NOMO-1 (cell line): ENCODE measurements around the gene GDE1.

Source experiments
- DNase-seq, 2 experiments: peaks; one replicate each; lab custom pipeline; 2025; ENCODE audit not compliant: unreplicated experiment in 2 of 2; lab: John Stamatoyannopoulos, UW

GDE1 gene

GRCh38 chr16:19524356-19524615 is 2.4 kb upstream of the GDE1 start:
- DNase-seq: no peak

- DNase-seq: peak; percentile 96 to 97
Observed at GRCh38 chr16:19523559-19524355, 1.9 kb upstream of the GDE1 start, which contains the start of gene CCP110. Gene CCP110 (plus strand): TSS chr16:19523942. CDS start chr16:19527882, 3,940 bp downstream.

GRCh38 chr16:19523184-19523558 is 1.3 kb upstream of the GDE1 start:
- DNase-seq: no peak

GRCh38 chr16:19522760-19523159 is 862 bp upstream of the GDE1 start:
- DNase-seq: no peak

- DNase-seq: peak in 1 of 2 experiments; percentile 21
Observed at GRCh38 chr16:19522397-19522732, 467 bp upstream of the GDE1 start.

- peak in 1 of 2 experiments; percentile 1 for DNase-seq
Observed at GRCh38 chr16:19520861-19521331, 1.0 kb downstream of the GDE1 start.

DNA sequence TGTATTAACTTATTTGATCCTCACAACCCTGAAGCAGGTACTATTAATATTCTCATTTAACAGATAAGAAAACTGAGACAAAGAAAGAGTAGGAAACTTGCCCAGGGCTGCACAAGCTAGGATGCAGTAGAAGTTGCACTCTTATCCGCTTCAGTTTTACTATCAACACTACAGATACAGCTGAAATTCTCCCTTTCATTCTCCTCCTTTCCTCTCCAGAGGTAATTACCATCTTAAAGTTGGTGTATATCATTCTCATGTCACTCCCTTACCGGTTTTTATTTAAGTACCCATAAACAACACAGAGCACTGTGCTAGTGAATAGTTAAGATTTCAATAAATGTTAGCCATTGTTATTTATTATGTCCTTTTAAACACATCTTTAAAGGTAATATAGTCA is 3.5 kb downstream of the GDE1 start:
- no peak for DNase-seq

- DNase-seq: no peak
Observed at GRCh38 chr16:19517424-19518089, 4.3 kb downstream of the GDE1 start.

DNA sequence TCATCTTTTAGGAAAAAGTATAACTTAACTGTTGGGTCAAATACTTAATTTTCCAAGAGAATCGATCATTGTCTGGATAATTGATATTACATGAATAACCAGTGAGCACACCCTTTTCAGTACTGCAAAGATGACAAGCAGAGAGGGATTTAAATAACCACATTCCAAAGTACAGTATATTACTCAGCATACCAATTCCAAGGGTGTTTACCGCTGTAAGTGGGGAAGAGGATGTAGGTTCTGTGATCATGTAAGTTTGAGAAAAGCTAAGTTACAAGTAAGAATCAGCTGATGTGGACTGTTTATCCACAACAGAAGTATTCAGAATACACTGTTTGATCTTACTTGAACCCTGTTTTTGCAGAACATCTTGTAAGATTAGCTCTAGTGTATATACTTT is 6.1 kb downstream of the GDE1 start:
- no peak for DNase-seq

DNA sequence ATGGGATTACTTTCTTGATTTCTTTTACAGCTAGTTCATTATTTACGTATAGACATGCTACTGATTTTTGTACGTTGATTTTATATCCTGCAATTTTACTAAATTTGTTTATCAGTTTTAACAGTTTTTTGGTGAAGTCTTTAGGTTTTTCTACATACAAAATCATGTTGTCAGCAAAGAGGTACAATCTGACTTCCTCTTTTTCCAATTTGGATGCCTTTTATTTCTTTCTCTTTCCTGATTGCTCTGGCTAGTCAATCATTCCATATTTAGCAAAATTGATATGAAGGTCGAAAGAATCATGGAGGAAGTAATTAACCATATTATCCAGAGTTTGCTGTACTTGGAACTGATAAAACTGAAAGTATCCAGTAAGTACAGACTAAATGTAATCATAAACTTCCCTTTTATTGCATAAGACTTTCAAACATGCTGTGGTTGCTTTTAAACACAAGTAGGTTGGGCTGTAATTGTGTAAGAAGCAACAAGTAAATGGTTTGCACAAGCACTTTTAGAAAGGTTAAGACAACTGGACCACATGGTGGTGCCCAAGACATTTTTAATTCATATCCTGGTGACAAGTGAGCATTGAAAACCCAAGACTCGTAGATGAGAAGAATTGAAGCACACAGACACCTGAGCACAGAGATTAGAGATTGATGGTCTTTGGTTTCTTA is 8.4 kb downstream of the GDE1 start:
- DNase-seq: peak; percentile 70 to 94

GRCh38 chr16:19512297-19512696 is 9.6 kb downstream of the GDE1 start:
- no peak for DNase-seq

GRCh38 chr16:19507867-19508266 is 14.0 kb downstream of the GDE1 start:
- DNase-seq: no peak

DNA sequence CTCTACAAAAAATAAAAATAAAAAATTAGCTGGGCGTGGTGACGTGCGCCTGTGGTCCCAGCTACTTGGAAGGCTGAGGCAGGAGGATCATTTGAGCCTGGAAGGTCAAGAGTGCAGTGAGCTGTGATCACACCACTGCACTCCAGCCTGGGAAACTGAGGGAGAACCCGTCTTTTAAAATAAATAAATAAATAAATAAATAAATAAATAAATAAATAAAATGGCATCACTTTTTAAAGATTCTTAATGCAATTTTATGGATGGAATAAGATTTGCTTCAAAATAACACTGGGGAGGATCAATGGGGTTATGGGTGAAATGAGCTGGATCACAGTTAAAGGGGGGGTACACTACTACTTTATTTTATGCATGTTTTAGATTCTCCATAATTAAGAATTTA is 14.9 kb downstream of the GDE1 start:
- DNase-seq: no peak

DNA sequence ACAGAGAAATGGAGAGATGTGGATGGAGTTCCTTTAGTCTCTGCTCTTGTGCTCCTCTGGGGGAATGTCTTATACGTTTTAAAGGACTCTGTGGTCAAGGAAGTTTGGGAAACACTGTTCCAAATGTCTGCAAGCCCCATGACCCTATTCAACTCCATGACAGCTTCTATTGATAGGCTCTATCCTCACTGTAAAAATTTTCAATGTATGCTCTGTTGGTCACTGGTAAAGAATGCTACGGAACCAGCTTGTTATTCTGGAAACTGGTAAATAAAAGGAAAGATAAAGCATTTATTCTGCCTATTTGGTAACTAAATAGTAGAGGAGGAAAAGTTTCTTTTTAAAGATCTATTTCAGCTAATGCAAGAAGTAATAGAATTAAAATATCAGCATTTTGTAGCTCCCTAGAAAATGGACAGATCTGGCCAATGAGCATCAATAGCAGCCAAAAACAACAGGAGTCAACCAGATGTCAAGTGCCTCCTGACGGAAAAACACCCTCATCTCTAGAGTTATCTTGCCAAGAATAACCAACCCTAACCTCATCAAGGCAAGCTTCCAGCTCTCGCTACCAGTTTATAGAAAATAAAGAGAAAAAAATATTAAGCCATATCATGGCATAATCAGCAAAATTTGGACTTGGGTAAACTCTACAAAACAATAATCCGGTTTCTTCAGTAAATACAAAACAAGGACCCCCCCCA is 16.1 kb downstream of the GDE1 start:
- DNase-seq: no peak

DNA sequence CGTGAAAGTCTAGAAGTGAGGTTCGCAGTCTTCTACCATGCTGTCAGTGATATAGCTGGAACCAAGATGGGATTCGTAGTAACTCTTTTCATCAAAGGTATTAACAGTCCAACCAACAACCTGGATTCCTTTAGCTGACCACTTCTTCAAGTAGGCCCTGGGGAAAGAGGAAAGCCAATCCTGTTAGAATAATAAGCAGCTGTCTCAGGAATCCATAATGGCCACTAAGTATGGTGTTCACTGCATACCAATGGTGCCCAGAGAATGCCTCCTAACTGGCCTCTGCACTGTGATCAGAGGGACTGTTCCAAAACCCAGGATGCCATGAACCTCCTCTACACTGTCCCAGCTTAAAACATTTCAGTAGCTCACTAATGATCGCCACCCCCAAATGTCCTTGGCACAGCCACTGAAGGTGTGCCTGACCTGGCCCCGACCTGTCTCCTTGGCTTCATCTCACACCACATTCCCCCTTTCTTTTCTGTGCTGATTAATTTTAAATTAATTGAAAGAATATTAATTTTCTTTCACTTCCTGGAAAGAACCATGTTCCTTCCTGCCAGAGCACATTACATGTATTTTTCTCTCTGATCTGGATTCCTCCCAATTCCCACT is 18.3 kb downstream of the GDE1 start:
- no peak for DNase-seq

DNA sequence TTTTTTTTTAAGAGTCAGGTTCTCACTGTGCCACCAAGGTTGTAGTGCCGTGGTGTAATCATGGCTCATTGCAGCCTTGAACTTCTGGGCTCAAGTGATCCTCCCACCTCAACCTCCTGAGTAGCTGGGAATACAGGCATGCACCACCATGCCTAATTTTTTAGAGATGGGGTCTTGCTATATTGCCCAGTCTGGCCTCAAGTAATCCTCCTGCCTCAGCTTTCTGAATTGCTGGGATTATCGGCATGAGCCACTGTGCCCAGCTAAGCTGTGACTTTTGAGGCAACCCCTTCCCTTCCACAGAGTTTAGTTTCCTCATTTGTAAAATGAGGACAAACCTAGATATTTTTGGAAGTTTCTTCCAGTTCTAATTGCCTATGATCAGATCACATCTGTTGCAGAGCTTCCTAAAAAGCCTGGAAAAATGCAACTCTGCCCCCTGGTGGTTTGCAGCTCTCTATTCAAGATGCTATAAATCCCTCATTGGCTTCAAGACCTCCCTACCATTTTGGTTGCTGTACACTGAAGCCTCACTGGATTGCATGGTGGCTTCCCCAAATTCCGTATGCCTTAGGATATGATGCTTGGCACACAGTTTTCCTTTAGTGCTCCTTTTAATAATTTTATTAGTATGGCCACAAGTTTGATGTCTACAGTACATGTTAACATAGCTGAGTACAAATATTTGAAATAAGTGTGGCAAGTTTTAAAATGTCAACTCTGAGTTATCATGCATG is 19.3 kb downstream of the GDE1 start:
- DNase-seq: peak; percentile 22 to 56

GRCh38 chr16:19499481-19499880 is 22.4 kb downstream of the GDE1 start:
- DNase-seq: no peak

DNA sequence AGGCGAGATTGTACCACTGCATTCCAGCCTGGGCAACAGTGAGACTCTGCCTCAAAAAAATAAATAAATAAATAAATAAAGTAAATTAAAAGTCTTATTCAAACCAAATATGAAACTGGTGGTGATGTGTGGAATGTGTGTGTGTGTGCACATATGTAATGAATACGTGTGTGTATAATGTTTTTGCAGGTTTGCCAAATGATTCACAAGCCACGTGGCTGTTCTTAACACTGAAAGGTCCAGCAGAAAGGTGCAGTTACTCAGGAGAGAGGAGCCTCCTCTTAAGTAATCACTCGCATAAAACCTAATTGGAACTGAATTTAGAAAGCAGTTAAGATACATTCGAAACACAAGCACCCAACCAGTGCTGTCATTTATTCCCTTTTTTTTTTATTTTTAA is 22.9 kb downstream of the GDE1 start:
- DNase-seq: no peak

DNA sequence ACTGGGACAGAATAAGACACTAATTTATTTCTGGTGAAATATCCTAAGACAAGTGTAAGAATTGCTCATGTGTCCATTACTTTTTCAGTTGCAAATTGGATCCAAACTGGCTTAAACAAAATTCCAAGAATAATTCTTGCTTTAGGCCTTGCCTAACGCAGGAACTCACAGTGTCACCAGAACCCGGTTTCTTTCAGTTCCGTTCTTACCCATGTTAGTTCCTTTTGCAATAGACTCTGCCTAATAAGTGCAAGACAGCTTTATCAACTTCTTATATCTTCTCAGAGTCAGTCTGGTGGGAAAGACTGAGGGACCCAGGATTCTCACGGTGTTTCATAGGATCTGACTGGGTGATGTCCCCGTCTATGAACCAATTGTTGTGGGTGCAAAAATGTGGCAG is 24.7 kb downstream of the GDE1 start:
- peak in 1 of 2 experiments; percentile 60 for DNase-seq

GRCh38 chr16:19490619-19491018 is 31.3 kb downstream of the GDE1 start:
- no peak for DNase-seq
